HG03354 (cell line): ENCODE results near the gene MYT1.

ENCODE experiments used
- ATAC-seq: cut with Tn5 transposase; IDR thresholded peaks from one replicate; pipeline ENCODE4 v1.9.1; 2021; ENCODE audit warnings: mild to moderate bottlenecking; ENCODE audit not compliant: unreplicated experiment, poor library complexity, severe bottlenecking

MYT1 gene

DNA sequence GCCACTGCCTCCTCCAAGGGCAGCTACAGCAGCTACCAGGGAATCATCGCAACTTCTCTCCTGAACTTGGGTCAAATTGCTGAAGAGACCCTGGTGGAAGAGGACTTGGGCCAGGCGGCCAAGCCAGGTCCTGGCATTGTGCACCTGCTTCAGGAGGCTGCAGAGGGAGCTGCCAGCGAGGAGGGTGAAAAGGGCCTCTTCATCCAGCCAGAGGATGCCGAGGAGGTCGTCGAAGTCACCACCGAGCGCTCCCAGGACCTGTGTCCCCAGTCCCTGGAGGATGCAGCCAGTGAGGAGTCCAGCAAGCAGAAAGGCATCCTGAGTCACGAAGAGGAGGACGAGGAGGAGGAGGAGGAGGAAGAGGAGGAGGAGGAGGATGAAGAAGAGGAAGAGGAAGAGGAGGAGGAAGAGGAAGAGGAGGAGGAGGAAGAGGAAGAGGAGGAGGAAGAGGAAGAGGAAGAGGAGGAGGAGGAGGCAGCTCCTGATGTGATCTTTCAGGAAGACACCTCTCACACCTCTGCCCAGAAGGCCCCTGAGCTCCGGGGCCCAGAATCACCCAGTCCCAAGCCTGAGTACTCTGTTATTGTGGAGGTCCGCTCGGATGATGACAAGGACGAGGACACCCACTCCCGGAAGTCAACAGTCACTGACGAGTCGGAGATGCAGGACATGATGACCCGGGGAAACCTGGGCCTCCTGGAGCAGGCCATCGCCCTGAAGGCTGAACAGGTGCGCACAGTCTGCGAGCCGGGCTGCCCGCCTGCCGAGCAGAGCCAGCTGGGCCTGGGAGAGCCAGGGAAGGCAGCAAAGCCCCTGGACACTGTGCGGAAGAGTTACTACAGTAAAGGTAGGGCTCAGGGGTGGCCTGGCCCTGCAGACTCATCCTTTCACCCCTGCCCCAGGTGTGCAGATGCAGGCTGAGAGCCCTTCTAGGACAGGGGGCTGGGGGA lies 43.7 kb downstream of the MYT1 start:
- ATAC-seq, result no peak

DNA sequence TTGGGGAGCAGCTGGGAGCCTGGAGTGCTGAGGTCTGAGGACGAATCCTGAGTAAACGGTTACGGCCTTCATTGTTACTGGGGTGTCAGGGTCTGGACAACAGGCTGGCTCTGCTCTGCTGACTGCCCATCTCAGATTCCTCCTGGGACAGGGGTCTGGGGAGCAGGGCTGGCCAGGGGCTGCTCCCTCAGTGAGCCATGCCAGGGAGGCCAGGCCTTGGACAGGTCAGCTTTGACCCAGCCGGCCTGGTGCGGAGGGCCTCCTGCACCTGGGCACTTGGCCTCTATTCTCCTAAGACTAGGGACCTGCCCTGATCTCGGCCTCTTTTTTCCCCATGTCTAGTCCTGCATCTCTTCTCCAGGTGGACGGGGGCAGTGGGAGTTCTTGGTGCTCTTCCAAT lies 44.9 kb downstream of the MYT1 start:
- no peak for ATAC-seq

DNA sequence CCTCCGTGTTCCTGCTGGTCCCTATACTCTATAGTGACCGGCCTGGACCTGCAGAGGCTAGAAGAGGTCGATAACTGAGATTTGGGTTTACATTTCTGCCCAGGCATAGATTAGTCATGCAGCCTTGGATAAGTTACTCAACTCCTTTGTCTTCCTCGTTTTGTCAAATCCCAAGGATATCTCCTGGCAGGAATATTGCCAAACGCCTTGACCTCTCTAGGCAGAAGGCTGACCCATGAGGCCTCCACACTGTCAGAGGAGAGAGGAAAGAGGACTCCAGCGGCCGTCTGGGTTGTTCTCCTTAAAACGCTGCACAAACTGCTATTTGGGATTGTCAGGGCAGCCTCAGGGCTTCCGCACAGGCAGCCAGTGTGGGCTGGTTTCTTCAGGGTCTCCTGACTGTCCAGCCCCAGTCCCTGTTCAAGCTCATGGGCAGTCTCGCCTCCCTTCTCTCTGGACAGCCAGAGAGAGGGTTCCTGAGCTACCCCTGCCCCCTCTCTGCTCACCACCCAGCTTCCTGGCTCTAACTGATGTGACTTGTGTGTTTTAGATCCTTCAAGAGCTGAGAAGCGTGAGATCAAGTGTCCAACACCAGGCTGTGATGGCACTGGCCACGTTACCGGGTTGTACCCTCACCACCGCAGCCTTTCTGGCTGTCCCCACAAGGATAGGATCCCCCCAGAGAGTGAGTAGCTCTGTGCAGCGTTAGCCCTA lies 46.6 kb downstream of the MYT1 start:
- ATAC-seq, result no peak

DNA sequence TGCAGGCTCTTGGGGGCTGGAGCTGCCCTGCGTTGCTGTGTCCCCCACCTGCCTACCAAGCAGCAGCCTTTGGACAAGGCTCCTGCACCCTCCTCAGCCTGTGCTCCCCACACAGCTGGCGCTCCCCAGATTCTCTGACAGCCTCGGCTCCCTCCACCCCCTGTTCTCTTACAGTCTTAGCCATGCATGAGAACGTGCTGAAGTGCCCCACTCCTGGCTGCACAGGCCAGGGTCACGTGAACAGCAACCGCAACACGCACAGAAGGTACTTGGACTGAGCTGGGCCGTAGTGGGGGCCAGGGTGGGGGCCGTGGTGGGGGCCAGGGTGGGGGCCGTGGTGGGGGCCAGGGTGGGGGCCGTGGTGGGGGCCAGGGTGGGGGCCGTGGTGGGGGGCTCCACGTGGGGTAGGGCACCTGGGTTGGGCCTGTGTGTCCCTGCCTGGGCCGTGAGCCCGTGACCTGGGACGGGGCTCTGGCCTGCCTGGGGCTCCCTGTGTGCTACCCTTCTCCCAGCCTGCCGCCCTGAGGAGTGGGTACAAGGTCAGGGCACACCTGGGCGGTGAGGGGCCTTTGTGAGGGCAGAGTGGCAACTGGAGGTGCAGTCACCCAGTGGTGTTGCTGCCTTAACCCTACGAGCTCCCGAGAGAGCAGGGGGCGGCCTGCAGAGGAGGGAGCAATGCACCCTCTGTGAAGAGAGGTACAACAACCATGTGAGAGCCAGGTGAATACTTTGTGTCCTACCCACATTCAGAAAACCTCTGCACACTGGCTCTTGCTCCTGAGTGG lies 47.8 kb downstream of the MYT1 start:
- ATAC-seq, result no peak

DNA sequence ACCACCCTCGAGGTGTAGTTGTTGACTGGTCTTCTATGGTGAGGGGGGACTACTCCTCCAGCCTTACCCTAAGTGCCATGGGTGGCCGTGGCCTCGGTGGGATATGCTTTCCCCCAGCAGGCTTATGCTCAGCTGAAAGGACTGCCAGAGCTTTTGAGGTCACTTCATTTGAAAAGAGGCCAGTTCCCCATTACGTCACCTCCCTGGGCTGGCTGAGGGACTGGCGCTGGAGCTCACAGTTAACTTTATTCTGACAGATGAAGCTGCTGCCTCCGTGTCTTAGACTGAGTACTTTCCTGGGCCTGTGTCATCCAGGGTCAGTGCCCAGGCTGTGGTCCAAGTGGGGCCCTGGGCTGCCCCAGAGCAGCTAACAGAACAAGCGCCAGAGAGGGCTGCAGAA lies 48.5 kb downstream of the MYT1 start:
- no peak for ATAC-seq

DNA sequence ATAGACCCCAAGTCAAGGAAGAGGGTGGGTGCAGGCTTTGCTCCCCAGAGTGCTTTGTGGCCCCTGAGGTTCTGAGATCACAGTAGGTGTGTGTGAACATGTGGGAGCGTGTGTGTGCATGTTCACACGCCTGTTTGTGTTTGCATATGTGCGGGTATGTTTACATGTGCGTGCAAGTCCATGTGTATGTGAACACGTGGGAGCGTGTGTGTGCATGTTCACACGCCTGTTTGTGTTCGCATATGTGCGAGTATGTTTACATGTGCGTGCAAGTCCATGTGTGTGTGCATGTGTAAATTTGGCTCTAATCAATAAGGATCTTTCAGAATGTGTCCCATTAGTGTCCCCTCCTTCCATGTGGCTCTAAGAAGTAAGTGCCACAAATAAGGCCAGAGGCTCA lies 49.9 kb downstream of the MYT1 start:
- ATAC-seq, result no peak

DNA sequence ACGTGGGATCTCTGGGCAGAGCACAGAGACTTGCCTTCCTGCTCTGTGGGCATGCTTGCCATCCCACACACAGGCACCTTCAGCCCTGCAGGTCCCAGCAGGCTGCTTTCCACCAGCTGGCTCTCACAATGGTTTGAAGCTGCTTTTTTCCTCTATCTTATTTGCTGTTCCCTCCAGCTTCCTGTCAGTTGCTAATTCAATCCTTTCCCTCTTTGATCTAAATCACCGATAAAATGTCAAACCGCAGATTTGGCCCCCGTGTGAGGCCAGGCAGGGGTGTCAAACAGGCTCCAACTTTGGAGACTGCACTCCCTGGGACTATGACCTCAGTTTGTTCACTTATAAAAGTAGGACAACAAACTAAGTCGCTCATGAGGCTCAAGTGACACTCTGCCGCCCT lies 50.7 kb downstream of the MYT1 start:
- no peak for ATAC-seq

DNA sequence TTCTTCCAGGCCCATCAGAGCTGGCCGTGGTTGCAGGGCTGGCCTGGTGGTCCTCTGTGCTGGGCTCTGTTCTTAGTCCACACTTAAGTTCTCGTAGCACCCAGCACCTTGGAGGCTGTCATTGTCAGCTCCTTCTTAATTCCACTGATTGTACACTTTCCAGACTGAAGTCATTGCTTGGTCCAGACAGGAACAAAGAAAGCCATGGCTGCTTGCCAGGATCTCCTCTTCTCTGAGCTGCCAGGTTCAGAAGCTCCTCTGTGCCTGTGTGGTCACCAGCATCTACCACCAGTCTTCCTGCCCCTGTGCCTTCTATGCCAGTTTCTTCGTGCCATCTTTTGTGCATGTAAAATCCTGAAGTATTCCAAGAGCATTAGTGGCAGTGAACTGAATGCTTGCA lies 51.8 kb downstream of the MYT1 start:
- no peak for ATAC-seq

DNA sequence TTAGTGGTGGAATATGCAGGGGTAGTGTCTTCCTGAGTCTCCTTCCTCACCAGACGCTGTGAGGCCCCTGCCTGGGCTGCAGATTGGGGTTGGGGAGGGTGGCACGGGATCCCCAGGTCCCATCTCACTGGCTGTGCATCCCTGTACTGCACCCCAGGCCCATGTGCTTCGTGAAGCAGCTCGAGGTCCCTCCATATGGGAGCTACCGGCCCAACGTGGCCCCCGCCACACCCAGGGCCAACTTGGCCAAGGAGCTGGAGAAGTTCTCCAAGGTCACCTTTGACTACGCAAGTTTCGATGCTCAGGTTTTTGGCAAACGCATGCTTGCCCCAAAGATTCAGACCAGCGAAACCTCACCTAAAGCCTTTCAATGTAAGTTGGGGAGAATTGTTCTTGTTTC lies 52.7 kb downstream of the MYT1 start:
- no peak for ATAC-seq

DNA sequence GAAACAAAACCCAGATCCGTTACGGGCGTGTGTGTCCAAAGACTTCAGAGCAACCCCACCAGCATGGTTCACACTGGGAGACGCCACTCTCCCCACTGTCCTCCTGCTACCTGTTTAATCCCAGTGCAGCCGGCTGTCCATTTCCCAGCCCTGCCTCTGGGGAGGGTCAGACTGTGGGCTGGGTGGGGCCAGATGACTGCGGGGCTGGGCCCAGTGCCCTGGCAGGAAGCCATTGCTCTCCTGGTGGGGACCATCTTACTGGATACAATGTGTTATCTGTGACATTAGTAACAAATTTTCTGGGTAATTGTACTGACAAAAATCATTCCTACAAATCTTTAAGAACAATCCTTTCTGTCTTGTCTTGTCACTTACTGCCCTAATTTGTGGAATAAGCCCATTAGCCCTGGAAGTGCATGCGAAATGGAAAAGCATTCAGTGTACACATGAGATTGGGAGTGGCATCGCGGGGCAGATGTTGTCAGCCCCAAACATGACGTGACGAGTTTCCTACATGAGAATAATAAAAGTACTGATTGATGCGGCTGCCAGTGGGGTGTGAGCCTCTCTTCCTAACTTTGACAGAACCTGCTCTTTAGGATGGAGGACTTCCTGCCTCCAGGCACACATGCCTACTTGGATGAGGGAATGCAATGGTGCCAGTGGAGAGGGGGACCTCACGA lies 53.4 kb downstream of the MYT1 start:
- no peak for ATAC-seq

DNA sequence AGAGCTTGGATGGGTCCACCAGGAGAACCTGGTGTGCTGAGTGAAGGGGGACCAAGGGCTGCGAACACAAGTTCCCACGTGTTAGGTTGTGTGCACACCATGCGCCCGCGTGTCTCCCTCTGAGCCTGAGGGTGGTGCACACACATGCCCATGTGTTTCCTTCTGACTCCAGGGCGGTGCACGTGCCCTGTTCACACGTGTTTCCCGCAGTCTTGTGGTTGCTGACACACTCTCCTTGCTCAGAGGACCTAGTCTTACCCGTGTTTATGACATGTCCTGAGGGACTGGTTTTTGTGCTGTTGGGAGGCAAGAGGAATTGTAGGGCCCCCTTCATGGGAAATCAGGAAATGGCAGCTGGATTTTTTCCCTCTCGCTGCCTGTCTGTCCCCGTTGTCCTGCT lies 55.0 kb downstream of the MYT1 start:
- ATAC-seq, result no peak

DNA sequence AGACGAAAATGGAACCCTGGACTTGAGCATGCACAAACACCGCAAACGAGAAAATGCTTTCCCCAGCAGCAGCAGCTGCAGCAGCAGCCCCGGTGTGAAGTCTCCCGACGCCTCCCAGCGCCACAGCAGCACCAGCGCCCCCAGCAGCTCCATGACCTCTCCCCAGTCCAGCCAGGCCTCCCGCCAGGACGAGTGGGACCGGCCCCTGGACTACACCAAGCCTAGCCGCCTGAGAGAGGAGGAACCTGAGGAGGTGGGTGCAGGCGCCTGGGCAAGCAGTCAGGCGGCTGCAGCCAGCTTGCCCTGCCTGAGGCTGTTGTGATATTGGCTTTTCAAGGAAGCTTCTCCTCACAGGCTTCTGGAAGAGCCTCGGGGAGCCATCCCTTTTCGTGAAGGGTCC lies 55.5 kb downstream of the MYT1 start:
- no peak for ATAC-seq

DNA sequence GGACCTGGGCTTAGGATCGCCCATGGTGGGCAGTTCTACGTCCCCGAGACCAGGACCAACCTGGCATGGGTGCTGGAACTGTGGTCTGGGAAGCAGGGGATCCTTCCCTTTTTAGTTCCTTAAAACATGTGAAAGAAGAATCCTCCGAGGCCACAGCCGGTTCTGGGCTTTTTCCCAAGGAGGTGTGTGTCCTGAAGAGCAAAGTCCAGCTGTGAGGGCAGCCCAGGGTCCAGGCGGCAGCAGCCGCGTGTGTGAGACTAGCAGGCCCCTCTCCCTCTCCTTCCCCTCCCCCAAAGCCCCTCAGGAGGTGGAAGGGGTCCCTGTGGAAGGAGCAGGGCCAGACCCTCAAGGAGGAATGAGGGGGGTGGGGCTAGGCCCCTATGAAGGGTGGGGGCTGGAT lies 56.2 kb downstream of the MYT1 start:
- no peak for ATAC-seq

DNA sequence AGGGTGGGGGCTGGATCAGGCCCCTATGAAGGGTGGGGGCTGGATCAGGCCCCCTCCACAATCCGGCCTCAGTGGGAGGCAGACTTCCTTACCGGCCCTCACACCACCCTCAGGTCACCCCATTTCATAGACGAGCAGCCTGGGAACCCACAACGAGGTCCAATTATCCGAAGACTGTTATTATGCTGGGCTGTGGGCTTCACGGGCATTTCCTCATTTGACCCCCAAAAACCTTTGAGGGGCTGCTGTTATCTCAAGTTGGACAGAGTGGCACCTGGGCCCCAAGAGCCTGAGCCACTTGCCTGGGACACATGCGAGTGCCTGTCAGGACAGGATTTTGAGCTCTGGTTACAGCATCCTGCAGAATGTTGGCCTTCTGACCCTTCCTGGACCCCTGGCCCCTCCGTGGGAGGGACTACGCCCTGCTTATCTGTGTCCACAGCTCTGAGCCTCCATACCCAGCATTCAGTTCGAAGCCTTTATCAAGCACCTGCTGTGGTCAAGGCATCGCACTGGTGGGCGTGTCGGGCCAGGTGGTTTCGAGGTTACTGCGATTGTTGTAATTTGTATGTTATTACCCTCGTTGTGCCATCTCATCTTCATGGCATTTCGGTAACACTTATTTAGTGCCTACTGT lies 56.8 kb downstream of the MYT1 start:
- ATAC-seq, result no peak

DNA sequence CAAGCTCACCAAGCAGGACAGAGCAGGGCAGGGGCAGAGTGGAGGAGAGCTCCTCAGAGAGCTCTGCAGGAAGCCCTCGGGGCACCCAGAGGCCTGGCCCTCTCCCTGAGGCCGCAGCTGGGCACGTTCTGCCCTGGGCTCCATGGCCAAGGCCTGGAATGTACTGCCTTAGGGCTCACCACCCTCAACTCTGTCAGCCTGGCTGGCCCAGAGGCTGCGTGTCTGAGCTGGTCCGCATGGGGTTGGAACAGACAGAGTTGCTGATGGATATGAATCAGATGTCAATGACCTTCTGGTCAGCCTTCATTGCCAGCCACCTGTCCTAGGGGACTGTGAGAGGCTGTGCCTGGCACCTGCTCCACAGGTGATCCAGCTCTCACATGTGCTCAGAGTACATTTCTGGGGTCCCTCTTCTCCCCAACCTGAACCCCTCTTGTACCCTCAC lies 58.1 kb downstream of the MYT1 start:
- ATAC-seq, result no peak

DNA sequence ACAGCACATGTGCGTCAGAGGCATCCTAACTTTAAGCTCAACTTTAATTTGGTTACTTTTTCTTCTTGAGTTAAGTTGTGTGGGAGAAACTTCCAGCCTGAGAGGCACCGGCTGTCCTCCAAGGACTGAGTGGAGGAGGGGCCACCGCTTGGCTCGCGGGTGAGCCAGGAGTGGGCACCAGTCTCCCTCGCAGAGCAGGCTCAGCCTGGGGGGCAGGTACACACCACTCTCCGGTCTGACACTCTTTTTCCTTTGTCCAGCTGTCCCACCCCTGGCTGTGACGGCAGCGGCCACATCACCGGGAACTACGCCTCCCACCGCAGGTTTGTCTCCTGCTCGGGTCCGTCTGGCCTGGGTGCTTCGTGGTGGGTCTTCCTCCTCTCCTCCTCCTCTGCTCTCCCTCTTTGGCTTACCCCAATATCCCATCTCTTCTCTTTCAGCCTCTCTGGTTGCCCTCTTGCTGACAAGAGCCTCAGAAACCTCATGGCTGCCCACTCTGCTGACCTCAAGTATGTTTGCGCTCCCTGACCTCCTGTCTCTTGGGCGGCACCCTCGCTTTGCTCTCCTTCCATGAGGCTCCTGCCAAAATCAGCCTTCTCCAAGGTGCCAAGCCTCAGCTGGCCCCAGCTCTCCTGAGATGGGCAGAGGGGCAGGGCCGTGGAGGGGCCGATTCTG lies 58.7 kb downstream of the MYT1 start:
- ATAC-seq, result no peak

DNA sequence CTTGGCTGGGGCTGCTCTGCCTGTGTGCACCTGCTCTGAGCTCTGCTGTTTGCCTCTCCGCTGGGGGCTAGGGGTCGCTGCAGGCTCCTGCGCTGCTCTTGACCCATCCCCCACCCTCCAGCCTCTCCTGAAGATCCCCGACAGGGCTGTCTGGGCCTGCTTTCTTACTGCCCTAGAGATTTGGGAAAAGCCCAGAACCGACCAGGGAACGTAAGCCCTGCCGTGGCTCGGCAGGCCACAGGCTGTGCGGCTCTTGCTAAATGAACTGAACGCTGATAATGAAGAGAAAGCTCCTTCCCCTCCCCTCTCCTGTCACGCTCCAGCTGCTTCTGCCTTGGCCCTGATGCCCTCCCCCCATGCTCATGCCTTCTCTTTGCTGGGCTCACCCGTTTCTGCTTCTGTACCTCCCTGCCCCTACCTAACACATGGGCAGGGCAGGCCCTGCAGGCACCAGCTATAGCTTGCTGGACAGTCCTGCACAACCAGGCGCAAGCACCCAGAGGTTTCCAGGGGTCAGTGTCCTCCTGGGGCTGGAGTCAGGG lies 59.3 kb downstream of the MYT1 start:
- no peak for ATAC-seq

DNA sequence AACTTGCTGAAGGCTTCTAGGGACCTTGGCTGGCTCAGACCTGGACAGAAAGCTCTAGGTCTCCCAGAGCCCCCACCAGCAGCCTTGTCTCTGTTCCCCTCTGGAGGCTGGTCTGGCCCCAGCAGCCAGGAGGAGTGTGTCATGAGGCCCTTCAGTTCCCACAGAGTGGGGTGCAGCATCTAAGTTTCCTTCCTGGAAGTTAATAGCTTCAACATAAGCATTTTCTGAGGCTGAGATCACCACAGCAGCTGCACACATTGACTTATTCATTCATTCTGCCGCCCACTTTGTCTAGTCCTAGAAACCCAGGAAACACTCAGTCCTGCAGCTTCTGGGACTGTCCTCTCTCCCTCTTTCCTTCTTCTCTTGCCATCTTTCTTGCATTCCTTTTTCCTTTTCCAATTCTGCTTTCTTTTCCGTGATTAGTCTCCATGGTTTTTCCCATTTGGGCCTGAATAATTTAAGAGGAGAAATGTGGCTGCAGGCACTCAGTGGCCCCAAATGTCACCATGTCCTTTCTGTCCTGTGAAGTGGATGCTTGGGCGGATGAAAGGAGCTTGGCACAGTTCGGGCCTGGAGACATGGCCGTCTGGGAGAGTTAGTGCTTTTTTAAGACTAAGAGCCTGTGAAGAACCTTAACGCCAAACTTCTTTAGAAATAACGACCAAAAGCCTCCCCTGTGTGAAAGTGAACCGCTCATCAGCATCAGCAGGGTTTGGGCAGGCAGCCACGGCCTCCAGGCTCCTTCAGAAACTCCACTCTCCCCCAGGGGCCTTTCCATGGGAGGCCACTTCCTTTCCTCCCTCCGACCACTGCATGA lies 60.3 kb downstream of the MYT1 start:
- no peak for ATAC-seq
